H9 (cell line): ENCODE results near the gene ATP11C. TPM values are rescaled to one million over a fixed set of nuclear protein-coding genes. Genes with fewer than 3 reads are reported as not detected.

ENCODE experiments used
- DNase-seq: peaks from one replicate; pipeline ENCODE4 v3.0.0-alpha.2; 2017
- H2AFZ ChIP-seq: one replicate; pipeline ENCODE4 v1.6.1; 2013; ENCODE audit warnings: mild to moderate bottlenecking, low read length, control low read depth, moderate library complexity
- H2AK5ac ChIP-seq: 2 replicates; pipeline ENCODE4 v1.6.1; 2013; ENCODE audit warnings: low read length, control low read depth, mixed read lengths; ENCODE audit not compliant: insufficient read length
- H2BK120ac ChIP-seq: one replicate; pipeline ENCODE4 v1.6.1; 2013; ENCODE audit warnings: low read depth, mild to moderate bottlenecking, low read length, control low read depth, inconsistent platforms; ENCODE audit not compliant: poor library complexity, severe bottlenecking
- H2BK12ac ChIP-seq: 2 replicates; pipeline ENCODE4 v1.6.1; 2013; ENCODE audit warnings: low read length, control low read depth, mixed read lengths, low read depth; ENCODE audit not compliant: insufficient read length
- H2BK15ac ChIP-seq: 2 replicates; pipeline ENCODE4 v1.6.1; 2013; ENCODE audit warnings: low read depth, low read length, control low read depth
- H2BK20ac ChIP-seq: one replicate; pipeline ENCODE4 v1.6.1; 2013; ENCODE audit warnings: low read depth, mild to moderate bottlenecking, low read length, control low read depth, inconsistent platforms; ENCODE audit not compliant: poor library complexity, severe bottlenecking
- H2BK5ac ChIP-seq: 2 replicates; pipeline ENCODE4 v1.6.1; 2013; ENCODE audit warnings: low read length, control low read depth, mixed read lengths; ENCODE audit not compliant: insufficient read length
- H3K14ac ChIP-seq: 2 replicates; pipeline ENCODE4 v1.6.1; 2013; ENCODE audit warnings: low read length, control low read depth; ENCODE audit not compliant: insufficient read depth
- H3K18ac ChIP-seq: 2 replicates; pipeline ENCODE4 v1.6.1; 2013; ENCODE audit warnings: low read depth, mild to moderate bottlenecking, mixed read lengths, low read length, control low read depth; ENCODE audit not compliant: insufficient read length
- H3K23ac ChIP-seq: 2 replicates; pipeline ENCODE4 v1.6.1; 2013; ENCODE audit warnings: low read length, control low read depth, mixed read lengths, low read depth; ENCODE audit not compliant: insufficient read length
- H3K23me2 ChIP-seq: 2 replicates; pipeline ENCODE4 v1.6.1; 2013; ENCODE audit warnings: low read depth, mild to moderate bottlenecking, mixed read lengths, low read length, control low read depth; ENCODE audit not compliant: insufficient read length, poor library complexity, severe bottlenecking
- H3K27ac ChIP-seq: 2 replicates; pipeline ENCODE4 v1.5.1; 2013; ENCODE audit warnings: low read length, control low read depth, mixed read lengths, low read depth; ENCODE audit not compliant: insufficient read length
- H3K27me3 ChIP-seq: 2 replicates; pipeline ENCODE4 v1.6.1; 2013; ENCODE audit warnings: low read length, control low read depth, inconsistent platforms; ENCODE audit not compliant: insufficient read depth
- H3K4ac ChIP-seq: 2 replicates; pipeline ENCODE4 v1.6.1; 2013; ENCODE audit warnings: low read depth, mild to moderate bottlenecking, control low read depth, inconsistent platforms, low read length, moderate library complexity
- H3K4me1 ChIP-seq: 2 replicates; pipeline ENCODE4 v1.6.1; 2013; ENCODE audit warnings: low read length, control low read depth, inconsistent platforms; ENCODE audit not compliant: insufficient read depth
- H3K4me2 ChIP-seq: 2 replicates; pipeline ENCODE4 v1.6.1; 2013; ENCODE audit warnings: low read length, control low read depth, mixed read lengths; ENCODE audit not compliant: insufficient read length, insufficient read depth
- H3K56ac ChIP-seq: 2 replicates; pipeline ENCODE4 v1.6.1; 2013; ENCODE audit warnings: low read depth, mild to moderate bottlenecking, mixed read lengths, low read length, control low read depth; ENCODE audit not compliant: insufficient read length
- H3K79me1 ChIP-seq: 2 replicates; pipeline ENCODE4 v1.6.1; 2013; ENCODE audit warnings: low read depth, mild to moderate bottlenecking, moderate library complexity, low read length, control low read depth, inconsistent platforms; ENCODE audit not compliant: insufficient read depth, poor library complexity, severe bottlenecking
- H3K79me2 ChIP-seq: 2 replicates; pipeline ENCODE4 v1.6.1; 2013; ENCODE audit warnings: low read length, control low read depth, inconsistent platforms; ENCODE audit not compliant: insufficient read depth
- H3K9ac ChIP-seq: 2 replicates; pipeline ENCODE4 v1.6.1; 2013; ENCODE audit warnings: low read length, control low read depth, mixed read lengths; ENCODE audit not compliant: insufficient read length; ENCODE audit errors: extremely low read depth
- H3K9me3 ChIP-seq: one replicate; pipeline ENCODE4 v1.6.1; 2013; ENCODE audit warnings: low read depth, low read length, inconsistent platforms; ENCODE audit not compliant: control insufficient read depth
- H3T11ph ChIP-seq: one replicate; pipeline ENCODE4 v1.6.1; 2013; ENCODE audit warnings: mild to moderate bottlenecking, low read length, control low read depth, inconsistent platforms
- H4K20me1 ChIP-seq: one replicate; pipeline ENCODE4 v1.6.1; 2013; ENCODE audit not compliant: control insufficient read depth, insufficient read length, insufficient read depth
- H4K5ac ChIP-seq: 2 replicates; pipeline ENCODE4 v1.6.1; 2013; ENCODE audit warnings: low read depth, mild to moderate bottlenecking, mixed read lengths, low read length, control low read depth; ENCODE audit not compliant: insufficient read length
- H4K8ac ChIP-seq: replicated peaks from 2 replicates; pipeline ENCODE4 v1.6.1; 2013; ENCODE audit warnings: low read length, control low read depth, mixed read lengths, low read depth; ENCODE audit not compliant: insufficient read length
- H4K91ac ChIP-seq: 2 replicates; pipeline ENCODE4 v1.6.1; 2013; ENCODE audit warnings: low read depth, mild to moderate bottlenecking, moderate library complexity, mixed read lengths, low read length, control low read depth; ENCODE audit not compliant: insufficient read length
- H3K27ac Mint-ChIP-seq, 3 experiments: 2 replicates in 2 of 3; 3 replicates in 1 of 3; pipeline ENCODE4 v1.8.0; 2020 to 2021; ENCODE audit warnings: mixed read lengths in 3 of 3, mild to moderate bottlenecking in 1 of 3, moderate library complexity in 1 of 3
- H3K27me3 Mint-ChIP-seq: 2 replicates; pipeline ENCODE4 v1.8.0; 2021; ENCODE audit warnings: low read depth, mild to moderate bottlenecking, moderate library complexity, mixed read lengths
- H3K36me3 Mint-ChIP-seq, 3 experiments: 2 replicates in 2 of 3; 3 replicates in 1 of 3; pipeline ENCODE4 v1.8.0; 2020 to 2021; ENCODE audit warnings: low read depth in 3 of 3, mixed read lengths in 3 of 3; ENCODE audit not compliant: insufficient read depth in 1 of 3
- H3K4me1 Mint-ChIP-seq, 2 experiments: 2 replicates each; pipeline ENCODE4 v1.8.0; 2020; ENCODE audit warnings: mixed read lengths in 2 of 2
- H3K4me3 Mint-ChIP-seq, 2 experiments: 2 replicates in 1 of 2; 3 replicates in 1 of 2; pipeline ENCODE4 v1.8.0; 2020 to 2021; ENCODE audit warnings: mild to moderate bottlenecking in 2 of 2, mixed read lengths in 2 of 2, moderate library complexity in 1 of 2
- H3K9me3 Mint-ChIP-seq, 2 experiments: 2 replicates in 1 of 2; 3 replicates in 1 of 2; pipeline ENCODE4 v1.8.0; 2020; ENCODE audit warnings: mild to moderate bottlenecking in 2 of 2, mixed read lengths in 2 of 2, moderate library complexity in 1 of 2
- WGBS: extraction: QIAGEN DNeasy Blood & Tissue Kit; methylation state at CpG from one replicate; pipeline ENCODE4 v1.1.7; 2013; ENCODE audit warnings: missing lambda C conversion rate, low lambda C conversion rate, mixed read lengths; ENCODE audit not compliant: insufficient read length; ENCODE audit errors: extremely low coverage; 5-methylcytosine and 5-hydroxymethylcytosine counted together
- total RNA-seq: library from RNA; stranded (reverse); gene quantifications from 2 replicates; pipeline ENCODE4 v1.2.1, GENCODE V29; 2021
- TF ChIP-seq, protein P1 (sequence below): fragments of 200-600 bp; sonication (generic); conservative IDR thresholded peaks from 3 replicates; pipeline ENCODE4 v1.8.0; 2021; ENCODE audit warnings: antibody characterized with exemption, mild to moderate bottlenecking

Gene ATP11C
- total RNA-seq, 1 experiment from 2014 or later, result 28.4 TPM

DNA sequence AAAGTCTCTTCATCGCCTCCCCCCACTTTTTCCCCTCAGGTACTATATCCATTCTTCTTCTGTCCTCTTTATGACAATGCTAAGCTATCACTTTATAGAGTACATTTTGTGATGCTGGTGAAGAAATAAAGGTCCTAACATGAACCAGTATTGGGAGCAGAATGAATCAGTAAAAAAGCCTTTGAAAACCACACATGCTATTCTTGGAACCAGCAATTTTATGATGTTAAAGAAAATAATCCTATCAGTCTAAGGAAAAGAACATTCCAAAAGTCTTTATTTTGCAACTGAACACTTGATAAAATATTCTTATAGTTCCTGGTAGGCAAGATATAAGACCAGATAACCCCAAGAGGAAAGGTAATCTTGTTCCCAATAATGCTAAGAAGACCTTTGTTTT lies 117.1 kb downstream of the ATP11C start:
- H3K79me2 ChIP-seq, result no peaks in the 10 kb centered on the region
- H3T11ph ChIP-seq, result no peak overlapping the region
- Mint-ChIP-seq H3K36me3 (peaks cover 6 to 33% (median 21%) of the 10 kb centered on the region in 3 experiments; a peak in 4 of 7 replicates), H3K9me3 (peaks cover 0 to 31% of the 10 kb centered on the region in 2 experiments; a peak in 2 of 5 replicates), H3K4me3 (no peak overlapping the region), H3K27me3 (no peaks in the 10 kb centered on the region), H3K4me1 (no peaks in the 10 kb centered on the region), H3K27ac (no peak overlapping the region; a peak in 1 of 7 replicates)
- H3K4me1 ChIP-seq, result no peaks in the 10 kb centered on the region; the same call in 1 of the 2 replicates
- H2BK12ac ChIP-seq, result no peak overlapping the region
- DNase-seq, result no peak
- no peaks in the 10 kb centered on the region for H3K9me3 ChIP-seq
- H4K91ac ChIP-seq, result no peak overlapping the region
- H4K20me1 ChIP-seq, result no peaks in the 10 kb centered on the region
- H3K27me3 ChIP-seq, result no peaks in the 10 kb centered on the region
- no peak overlapping the region for H2BK120ac ChIP-seq
- no peaks in the 10 kb centered on the region for H3K23me2 ChIP-seq
- no peak overlapping the region for H3K18ac ChIP-seq
- no peak overlapping the region for H3K14ac ChIP-seq
- TF ChIP-seq, protein P1, sequence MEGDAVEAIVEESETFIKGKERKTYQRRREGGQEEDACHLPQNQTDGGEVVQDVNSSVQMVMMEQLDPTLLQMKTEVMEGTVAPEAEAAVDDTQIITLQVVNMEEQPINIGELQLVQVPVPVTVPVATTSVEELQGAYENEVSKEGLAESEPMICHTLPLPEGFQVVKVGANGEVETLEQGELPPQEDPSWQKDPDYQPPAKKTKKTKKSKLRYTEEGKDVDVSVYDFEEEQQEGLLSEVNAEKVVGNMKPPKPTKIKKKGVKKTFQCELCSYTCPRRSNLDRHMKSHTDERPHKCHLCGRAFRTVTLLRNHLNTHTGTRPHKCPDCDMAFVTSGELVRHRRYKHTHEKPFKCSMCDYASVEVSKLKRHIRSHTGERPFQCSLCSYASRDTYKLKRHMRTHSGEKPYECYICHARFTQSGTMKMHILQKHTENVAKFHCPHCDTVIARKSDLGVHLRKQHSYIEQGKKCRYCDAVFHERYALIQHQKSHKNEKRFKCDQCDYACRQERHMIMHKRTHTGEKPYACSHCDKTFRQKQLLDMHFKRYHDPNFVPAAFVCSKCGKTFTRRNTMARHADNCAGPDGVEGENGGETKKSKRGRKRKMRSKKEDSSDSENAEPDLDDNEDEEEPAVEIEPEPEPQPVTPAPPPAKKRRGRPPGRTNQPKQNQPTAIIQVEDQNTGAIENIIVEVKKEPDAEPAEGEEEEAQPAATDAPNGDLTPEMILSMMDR, result no peak
- H2AK5ac ChIP-seq, result no peak overlapping the region
- no CpG with 5 or more reads among the region's 1 CpG for WGBS
- no peaks in the 10 kb centered on the region for H3K79me1 ChIP-seq
- H2BK5ac ChIP-seq, result no peak overlapping the region
- no peak overlapping the region for H3K4ac ChIP-seq
- H3K4me2 ChIP-seq, result no peak overlapping the region
- H4K8ac ChIP-seq, result no peak overlapping the region
- no peak overlapping the region for H2AFZ ChIP-seq
- H2BK20ac ChIP-seq, result no peak overlapping the region
- H2BK15ac ChIP-seq, result no peak overlapping the region
- no peak overlapping the region for H3K56ac ChIP-seq
- H4K5ac ChIP-seq, result no peak overlapping the region
- no peak overlapping the region for H3K23ac ChIP-seq
- no peak overlapping the region for H3K27ac ChIP-seq
- no peak overlapping the region for H3K9ac ChIP-seq
